ENCODE measurements around the gene RAB14. TPM values are rescaled to one million over a fixed set of nuclear protein-coding genes. Genes with fewer than 3 reads are reported as not detected.

Gene RAB14
- total and polyA plus RNA-seq, 2 donors (not counting 1 experiment from before 2014, with no cell fraction given) = 29.1 to 46.6 TPM

GRCh38 chr9:121157939-121158338, 43.7 kb downstream of the RAB14 start:
- Histone ChIP-seq H3K4me3 (replicated peaks in 1 of 4; ENCODE audit: control extremely low read depth in 1 of 4, insufficient read depth in 1 of 4, low read depth in 3 of 4, low read length in 4 of 4) (no peak overlapping the region), H4K20me1 (ENCODE audit: control insufficient read depth, extremely low read depth, insufficient read depth, low read length) (no peaks in the 10 kb centered on the region), H3K9ac (ENCODE audit: insufficient read depth, low read length) (no peak overlapping the region), H2AFZ (ENCODE audit: low read length) (no peak overlapping the region), H3K27me3 (ENCODE audit: control insufficient read depth, insufficient read depth, low read length) (no peaks in the 10 kb centered on the region), H3K79me2 (ENCODE audit: control insufficient read depth, insufficient read depth, low read length) (no peaks in the 10 kb centered on the region), H3K27ac (ENCODE audit: insufficient read depth, low read length) (no peak overlapping the region), H3K9me3 (ENCODE audit: control insufficient read depth, insufficient read depth, low read depth, low read length) (no peaks in the 10 kb centered on the region), H3K4me2 (ENCODE audit: extremely low read depth, insufficient read depth, low read length) (no peak overlapping the region), H3K36me3 (ENCODE audit: control insufficient read depth, insufficient read depth, low read length) (peaks cover 2% of the 10 kb centered on the region), H3K4me1 (ENCODE audit: control insufficient read depth, extremely low read depth, insufficient read depth, low read length) (no peaks in the 10 kb centered on the region)
- TF ChIP-seq CTCF (conservative IDR thresholded peaks at IDR 0.05 in 1 of 2, IDR thresholded peaks at IDR 0.05 in 1 of 2; ENCODE audit: low read depth in 1 of 2, low read length in 2 of 2) = no peak
- TF ChIP-seq EZH2 (IDR thresholded peaks at IDR 0.05; ENCODE audit: low read length, missing control alignments) = no peak
- no peak for DNase-seq (ENCODE audit: low read depth in 2 of 2)

GRCh38 chr9:121156263-121156731, 45.4 kb downstream of the RAB14 start:
- peak overlapping the region; percentile 27 for H3K4me2 ChIP-seq (ENCODE audit: extremely low read depth, insufficient read depth, low read length)
- H3K27ac ChIP-seq (ENCODE audit: insufficient read depth, low read length) = no peak overlapping the region
- H4K20me1 ChIP-seq (ENCODE audit: control insufficient read depth, extremely low read depth, insufficient read depth, low read length) = no peaks in the 10 kb centered on the region
- no peaks in the 10 kb centered on the region for H3K27me3 ChIP-seq (ENCODE audit: control insufficient read depth, insufficient read depth, low read length)
- DNase-seq (ENCODE audit: low read depth in 2 of 2) = peak; percentile 85 to 90
- no peaks in the 10 kb centered on the region for H3K4me1 ChIP-seq (ENCODE audit: control insufficient read depth, extremely low read depth, insufficient read depth, low read length)
- no peaks in the 10 kb centered on the region for H3K9me3 ChIP-seq (ENCODE audit: control insufficient read depth, insufficient read depth, low read depth, low read length)
- TF ChIP-seq CTCF (conservative IDR thresholded peaks at IDR 0.05 in 1 of 2, IDR thresholded peaks at IDR 0.05 in 1 of 2; ENCODE audit: low read depth in 1 of 2, low read length in 2 of 2) = no peak
- H3K4me3 ChIP-seq (replicated peaks in 1 of 4; ENCODE audit: control extremely low read depth in 1 of 4, insufficient read depth in 1 of 4, low read depth in 3 of 4, low read length in 4 of 4) = no peak overlapping the region
- H3K9ac ChIP-seq (ENCODE audit: insufficient read depth, low read length) = no peak overlapping the region
- no peaks in the 10 kb centered on the region for H3K79me2 ChIP-seq (ENCODE audit: control insufficient read depth, insufficient read depth, low read length)
- H3K36me3 ChIP-seq (ENCODE audit: control insufficient read depth, insufficient read depth, low read length) = peaks cover 2% of the 10 kb centered on the region
- H2AFZ ChIP-seq (ENCODE audit: low read length) = no peak overlapping the region

GRCh38 chr9:121154782-121155181, 46.9 kb downstream of the RAB14 start:
- Histone ChIP-seq H3K9me3 (ENCODE audit: control insufficient read depth, insufficient read depth, low read depth, low read length) (no peaks in the 10 kb centered on the region), H3K36me3 (ENCODE audit: control insufficient read depth, insufficient read depth, low read length) (peaks cover 2% of the 10 kb centered on the region), H3K4me2 (ENCODE audit: extremely low read depth, insufficient read depth, low read length) (no peak overlapping the region), H4K20me1 (ENCODE audit: control insufficient read depth, extremely low read depth, insufficient read depth, low read length) (no peaks in the 10 kb centered on the region), H3K79me2 (ENCODE audit: control insufficient read depth, insufficient read depth, low read length) (no peaks in the 10 kb centered on the region), H3K4me3 (replicated peaks in 1 of 4; ENCODE audit: control extremely low read depth in 1 of 4, insufficient read depth in 1 of 4, low read depth in 3 of 4, low read length in 4 of 4) (no peak overlapping the region), H3K4me1 (ENCODE audit: control insufficient read depth, extremely low read depth, insufficient read depth, low read length) (no peaks in the 10 kb centered on the region), H3K27me3 (ENCODE audit: control insufficient read depth, insufficient read depth, low read length) (no peaks in the 10 kb centered on the region), H3K27ac (ENCODE audit: insufficient read depth, low read length) (no peak overlapping the region), H2AFZ (ENCODE audit: low read length) (no peak overlapping the region), H3K9ac (ENCODE audit: insufficient read depth, low read length) (no peak overlapping the region)
- TF ChIP-seq EZH2 (IDR thresholded peaks at IDR 0.05; ENCODE audit: low read length, missing control alignments) = no peak
- no peak for TF ChIP-seq CTCF (conservative IDR thresholded peaks at IDR 0.05 in 1 of 2, IDR thresholded peaks at IDR 0.05 in 1 of 2; ENCODE audit: low read depth in 1 of 2, low read length in 2 of 2)
- peak in 1 of 2 donors; percentile 70 for DNase-seq (ENCODE audit: low read depth in 2 of 2)
